Hematopoietic multipotent progenitor cell treated with erythropoietin and hydrocortisone succinate and interleukin-3 and kit ligand, for 6 days (in vitro differentiated cells): ENCODE data around the gene PODNL1.

ENCODE experiments used
- DNase-seq: peaks from one replicate; pipeline ENCODE4 v3.0.0-alpha.2; 2015

The PODNL1 gene

DNA sequence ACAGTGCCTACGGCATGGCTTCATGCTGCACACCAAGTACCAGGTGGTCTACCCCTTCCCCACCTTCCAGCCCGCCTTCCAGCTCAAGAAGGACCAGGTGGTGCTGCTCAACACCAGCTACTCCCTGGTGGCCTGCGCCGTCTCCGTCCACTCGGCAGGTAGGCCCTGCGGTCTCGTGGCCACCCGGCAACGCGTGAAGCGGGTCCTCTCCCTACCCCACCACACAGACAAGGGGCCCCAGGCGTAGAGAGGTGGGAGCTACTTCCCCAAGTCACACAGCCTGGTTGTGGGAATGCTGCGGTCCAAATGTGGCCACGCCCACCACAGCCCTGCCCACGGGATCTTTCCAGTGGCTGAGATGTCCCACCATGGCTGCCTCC, 18.1 kb upstream of the PODNL1 start:
- no peak for DNase-seq

DNA sequence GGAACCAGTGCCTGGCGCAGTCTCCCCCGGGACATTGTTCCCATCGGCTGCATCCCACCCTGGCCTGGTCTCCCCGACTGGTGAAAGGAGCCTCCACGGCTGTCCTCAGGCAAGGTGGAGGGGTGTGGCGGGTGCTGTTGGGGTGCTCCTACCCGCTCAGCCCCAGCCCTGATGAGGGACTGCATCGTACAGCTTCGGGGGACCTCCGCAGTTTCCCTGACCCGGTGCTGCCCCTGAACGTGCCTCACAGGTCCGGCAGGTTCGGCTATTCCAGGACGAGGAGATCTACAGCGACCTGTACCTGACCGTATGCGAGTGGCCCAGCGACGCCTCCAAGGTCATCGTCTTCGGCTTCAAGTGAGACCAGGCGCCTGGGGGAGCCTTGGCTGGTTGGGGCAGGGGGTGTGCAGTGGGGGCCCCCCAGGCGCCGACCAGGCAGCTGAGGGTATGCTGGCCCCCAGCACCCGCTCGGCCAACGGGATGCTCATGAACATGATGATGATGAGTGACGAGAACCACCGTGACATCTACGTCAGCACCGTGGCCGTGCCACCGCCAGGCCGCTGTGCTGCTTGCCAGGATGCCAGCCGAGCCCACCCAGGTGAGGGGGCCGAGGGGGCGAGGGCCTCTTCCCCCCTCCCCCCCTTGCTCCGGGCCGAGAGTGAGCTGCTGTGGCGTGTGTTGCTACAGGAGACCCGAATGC, 17.6 kb upstream of the PODNL1 start:
- no peak for DNase-seq

DNA sequence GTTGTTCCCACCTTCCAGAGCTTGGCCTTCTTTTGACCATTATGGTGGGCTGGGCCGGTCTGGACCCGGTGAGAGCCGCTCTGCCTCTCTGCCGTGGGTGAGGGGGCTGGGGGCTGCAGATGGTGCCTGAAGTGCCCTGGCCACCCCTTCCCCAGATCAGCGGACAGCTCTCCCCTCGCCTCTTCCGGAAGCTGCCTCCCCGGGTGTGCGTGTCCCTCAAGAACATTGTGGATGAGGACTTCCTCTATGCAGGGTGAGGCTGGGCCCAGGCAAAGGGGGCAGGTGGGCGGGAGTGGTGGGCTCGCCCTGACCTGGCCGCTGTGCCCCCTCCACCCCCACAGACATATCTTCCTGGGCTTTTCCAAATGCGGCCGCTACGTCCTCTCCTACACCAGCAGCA, 16.0 kb upstream of the PODNL1 start:
- DNase-seq = no peak

DNA sequence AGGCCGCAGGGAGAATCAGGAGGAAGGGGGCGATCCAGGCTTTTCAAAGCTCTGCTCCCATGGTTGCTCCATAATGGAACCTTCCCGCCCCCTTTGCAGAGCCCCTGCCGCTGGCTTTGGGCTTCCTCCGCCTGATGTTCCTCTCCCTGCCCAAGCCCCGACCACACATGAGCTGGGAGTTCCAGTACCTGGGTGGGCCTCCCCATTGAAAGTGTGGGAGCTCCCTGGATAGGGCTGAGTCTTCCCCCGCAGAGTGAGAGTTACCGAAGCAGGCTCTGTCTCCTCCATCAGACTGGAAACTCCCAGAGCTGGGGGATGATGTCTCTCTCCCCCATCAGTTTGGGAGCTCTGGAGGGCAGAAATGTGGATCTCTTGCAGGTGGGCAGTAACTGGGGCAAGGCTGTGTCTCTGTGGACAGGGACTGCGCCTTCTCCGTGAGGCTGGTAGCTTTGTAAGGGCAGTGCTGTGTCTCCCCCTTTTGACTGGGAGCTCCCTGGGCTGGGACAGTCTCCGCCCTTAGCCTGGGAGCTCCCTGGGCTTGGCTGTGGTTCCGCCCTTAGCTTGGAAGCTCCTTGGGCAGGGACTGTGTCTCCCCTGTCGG, 14.8 kb upstream of the PODNL1 start:
- DNase-seq = peak; percentile 82

DNA sequence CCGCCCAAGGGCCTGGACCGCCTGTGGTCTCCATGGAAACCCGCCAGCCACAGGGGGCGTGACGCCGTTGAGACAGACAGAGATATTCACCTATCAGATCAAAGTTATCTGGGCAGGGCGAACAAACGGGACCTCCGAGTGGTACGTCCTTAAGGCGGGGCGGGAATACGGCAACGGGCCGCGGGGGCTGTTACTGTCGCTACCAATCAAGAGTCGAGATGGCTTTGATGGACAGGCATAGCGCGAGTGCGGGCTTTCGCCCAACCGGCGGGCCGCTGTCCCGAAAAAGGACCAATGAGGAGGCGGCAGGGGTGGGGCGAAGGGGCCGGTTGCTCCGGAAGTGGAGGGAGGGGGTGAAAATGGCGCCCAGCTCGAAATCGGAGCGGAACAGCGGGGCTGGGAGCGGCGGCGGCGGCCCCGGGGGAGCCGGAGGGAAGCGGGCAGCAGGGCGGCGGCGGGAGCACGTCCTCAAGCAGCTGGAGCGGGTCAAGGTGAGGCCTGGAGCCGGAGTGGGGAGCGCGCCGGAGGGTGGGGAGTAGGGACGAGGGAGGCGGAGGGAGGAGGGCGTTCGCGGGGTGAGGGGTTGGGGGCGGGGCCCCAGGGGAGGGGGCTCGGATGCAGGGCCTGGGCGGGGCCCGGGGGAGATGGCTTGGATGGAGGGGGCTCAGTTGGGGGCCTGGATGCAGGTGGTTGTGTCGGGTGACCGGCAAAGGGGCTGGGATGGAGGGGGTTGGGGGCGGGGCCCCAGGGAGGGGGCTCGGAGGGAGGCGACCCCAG, 14.1 kb upstream of the PODNL1 start, which contains the start of gene DCAF15:
DCAF15 (plus strand) TSS at position 356 of the 777 bp plus-strand sequence; CDS start at position 360, 4 bp downstream.
- DNase-seq = peak; percentile 100

DNA sequence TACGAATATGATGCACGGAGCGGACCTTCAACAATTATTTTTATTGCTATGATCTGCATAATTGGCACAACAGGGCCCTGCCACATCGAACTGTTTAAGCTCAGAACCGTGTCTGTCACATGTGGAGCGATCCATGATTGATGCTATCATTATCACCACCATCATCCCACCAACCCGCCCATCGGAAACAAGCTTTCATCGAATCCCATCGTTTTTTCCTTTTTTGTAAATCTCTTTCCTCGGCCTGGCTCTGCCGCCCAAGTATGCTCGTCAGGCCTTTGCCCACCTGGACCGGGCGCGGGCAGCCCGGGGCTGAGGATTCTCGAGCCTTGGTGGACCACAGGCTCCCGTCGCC, 13.6 kb upstream of the PODNL1 start:
- DNase-seq = no peak

DNA sequence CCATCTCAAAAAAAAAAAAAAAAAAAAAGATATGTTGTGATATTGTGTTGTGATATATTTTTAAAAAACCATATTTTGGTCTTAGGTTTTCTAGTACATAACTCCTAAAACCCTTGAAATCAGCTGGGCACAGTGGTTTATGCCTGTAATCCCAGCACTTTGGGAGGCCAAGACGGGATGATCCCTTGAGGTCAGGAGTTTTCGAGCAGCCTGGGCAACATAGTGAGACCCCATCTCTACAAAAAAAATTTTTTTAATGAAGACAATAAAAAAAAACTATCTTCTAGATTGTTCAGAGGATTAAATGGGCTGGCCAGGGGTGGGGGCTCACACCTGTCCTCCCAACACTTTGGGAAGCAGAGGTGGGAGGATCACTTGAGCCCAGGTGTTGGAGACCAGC, 12.8 kb upstream of the PODNL1 start:
- no peak for DNase-seq

DNA sequence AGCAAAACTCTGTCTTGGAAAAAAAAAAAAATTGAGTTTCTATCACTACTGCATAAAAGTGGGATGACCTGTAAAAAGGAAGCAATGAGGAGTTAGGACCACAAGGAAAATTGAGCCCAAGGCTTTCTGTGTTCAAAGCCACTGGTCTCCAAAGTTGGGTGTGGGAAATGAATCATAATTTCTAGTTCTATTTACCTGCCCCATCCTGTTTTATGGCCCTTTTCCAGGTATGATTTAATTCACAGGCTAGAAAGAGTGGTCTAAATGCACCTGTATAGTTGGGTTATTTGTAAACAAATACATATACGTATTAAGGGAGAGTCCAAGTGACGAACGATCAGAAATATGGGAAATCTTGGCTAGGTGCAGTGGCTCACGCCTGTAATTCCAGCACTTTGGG, 8.2 kb upstream of the PODNL1 start:
- no peak for DNase-seq

DNA sequence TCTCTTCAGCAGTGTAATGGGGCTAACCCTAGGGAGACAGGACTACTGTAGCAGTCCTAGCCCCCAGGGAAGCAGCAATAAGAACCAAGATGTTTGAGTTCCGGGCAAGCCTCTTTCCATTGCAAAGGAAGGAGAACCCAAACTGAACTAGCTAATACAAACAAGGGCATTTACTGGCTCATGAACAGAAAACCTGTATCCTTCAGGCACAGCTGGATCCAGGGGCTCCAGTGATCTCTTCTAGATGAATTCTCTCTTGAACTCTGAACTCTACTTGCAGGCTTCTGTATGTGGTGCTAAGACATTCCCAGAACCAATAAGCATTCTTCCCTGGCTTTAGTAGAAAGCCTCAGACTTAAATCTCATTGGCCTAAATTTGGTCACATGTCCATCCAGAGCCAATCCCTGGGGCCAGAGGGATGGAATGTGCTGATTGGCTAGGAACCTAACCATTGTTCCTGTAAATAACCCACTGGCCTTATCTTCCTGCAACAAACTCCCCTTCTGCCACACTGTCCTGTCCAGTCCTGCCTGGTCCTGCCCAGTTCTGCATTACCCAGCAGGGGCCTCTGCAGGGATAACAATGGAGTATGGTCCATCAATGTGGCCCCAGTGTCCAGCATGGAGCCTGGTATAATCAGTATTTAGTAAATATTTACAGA, 3.9 kb upstream of the PODNL1 start:
- DNase-seq = peak; percentile 35

DNA sequence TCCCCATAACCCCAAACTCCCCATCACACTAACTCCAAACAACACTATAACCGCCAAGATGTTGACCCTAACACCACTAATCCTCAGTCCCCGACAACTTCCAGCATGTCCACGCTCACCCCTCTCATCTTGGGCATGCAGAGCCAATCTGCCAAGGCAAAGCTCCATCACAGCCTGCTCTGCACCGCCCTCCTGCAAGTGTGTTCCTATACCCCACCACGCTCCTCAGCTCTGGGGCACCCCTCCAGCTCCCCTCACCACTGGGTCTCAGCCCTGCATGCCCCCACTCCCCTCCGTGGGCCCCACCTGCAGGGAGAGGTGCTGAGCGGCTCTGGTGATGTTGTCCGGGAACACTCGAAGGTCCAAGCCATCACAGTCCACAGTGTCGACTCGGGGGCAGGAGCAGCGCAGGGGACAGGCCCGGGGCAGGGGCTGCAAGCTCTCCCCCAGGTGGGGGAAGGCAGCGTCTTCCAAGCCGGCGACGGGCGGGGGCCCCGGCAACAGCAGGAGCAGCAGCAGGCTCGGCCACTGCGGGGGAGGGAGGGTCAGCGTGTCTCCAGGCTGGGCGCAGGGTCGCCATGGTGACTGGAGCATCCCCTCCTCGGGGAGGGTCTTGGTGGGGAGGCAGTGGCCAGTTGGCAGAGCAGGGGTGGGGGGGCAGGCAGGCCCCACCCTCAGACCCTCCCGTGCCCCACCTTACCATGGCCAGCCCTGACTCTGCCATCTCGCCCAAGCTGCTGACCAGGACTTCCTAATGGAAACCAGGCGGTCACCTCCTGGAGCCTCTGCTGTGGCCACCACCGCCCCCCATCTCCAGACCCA, 527 bp downstream of the PODNL1 start:
- DNase-seq = no peak

DNA sequence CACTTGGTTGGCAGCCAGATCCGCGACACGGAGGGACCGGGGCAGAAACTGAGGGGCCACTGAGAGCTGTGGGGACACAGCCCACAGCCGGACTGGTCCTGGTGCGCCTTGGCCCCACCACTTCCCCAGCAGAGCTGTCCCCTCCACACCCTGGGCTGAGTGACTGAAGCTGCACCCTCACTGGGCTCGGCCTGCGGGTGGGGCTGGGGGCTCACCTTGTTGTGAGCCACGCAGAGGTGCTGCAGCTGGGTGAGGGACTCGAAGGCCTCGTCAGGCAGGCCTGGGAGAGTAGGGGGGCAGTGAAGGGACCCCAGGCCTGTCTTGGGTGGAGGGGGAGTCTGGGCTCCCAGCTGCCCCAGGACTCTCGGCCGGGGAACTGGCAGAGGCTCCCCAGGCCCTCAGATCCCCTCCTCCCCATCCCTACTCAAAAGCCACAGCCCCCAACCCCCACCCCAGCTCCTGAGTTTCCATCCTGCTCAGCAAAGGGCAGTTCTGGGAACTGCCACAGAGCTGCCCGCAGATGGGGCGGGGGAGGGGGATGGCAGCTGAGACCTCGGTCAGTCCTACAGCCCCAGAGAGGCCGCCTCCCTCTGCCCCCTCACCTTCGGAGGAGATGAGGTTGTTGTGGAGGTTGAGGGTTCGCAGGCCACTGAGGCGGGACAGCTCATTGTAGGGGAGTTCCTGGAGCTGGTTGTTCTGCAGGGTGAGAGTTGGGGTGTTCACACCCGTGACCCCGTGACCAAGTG, 2.3 kb downstream of the PODNL1 start:
- no peak for DNase-seq

DNA sequence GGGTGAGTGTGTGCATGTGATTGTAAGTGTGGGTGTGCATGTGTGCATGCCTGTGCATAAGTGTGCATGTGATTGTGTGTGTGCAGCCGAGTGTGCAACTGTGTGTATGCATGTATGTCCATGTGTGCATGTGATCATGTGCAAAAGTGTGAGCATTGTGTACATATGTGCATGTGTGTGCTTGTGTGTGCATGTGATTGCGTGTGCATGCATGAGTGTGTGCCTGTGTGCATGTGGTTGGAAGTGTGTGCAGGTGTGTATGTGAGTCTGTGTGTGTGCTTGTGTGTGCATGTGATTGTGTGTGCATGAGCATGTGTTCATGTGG, 3.5 kb downstream of the PODNL1 start:
- DNase-seq = no peak

DNA sequence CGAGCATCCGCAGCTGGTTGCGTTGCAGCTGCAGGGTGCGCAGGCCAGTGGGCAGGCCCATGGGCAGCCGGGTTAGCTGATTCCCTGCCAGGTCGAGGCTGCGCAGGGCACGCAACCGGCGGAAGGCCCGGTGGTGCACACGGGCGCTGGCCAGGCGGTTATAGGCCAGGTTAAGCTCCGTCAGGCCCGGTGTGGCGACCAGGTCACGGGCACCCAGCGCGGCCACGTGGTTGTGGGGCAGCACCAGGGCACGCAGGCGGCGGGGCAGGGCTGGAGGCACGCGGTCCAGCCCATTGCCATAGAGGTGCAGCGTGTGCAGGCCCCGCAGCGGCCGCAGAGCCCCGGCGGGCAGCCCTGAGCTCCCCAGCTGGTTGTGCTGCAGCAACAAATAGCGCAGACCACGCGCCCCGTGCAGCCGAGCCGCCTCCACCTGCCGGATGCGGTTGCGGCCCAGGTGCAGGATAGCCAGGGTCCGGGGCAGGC, 5.3 kb downstream of the PODNL1 start:
- no peak for DNase-seq

DNA sequence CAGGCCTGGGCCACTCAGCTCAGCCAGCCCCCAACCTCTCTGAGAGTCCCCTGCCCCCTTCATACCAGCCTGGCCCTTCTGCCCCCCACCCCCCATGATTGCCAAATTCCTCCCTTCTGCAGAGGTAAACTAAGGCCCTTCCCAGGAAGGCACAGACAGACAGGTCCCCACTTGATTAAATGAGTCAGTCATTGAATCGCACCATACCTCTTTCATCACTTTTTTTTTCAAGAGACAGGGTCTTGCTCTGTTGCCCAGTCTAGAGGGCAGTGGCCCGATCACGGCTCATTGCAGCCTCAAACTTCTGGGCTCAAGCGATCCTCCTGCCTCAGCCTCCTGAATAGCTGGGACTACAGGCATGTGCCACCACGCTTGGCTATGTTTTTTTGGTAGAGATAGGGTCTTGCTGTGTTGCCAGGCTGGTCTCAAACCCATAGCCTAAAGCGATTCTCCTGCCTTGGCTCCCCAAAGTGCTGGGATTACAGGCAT, 6.0 kb downstream of the PODNL1 start:
- DNase-seq = no peak

DNA sequence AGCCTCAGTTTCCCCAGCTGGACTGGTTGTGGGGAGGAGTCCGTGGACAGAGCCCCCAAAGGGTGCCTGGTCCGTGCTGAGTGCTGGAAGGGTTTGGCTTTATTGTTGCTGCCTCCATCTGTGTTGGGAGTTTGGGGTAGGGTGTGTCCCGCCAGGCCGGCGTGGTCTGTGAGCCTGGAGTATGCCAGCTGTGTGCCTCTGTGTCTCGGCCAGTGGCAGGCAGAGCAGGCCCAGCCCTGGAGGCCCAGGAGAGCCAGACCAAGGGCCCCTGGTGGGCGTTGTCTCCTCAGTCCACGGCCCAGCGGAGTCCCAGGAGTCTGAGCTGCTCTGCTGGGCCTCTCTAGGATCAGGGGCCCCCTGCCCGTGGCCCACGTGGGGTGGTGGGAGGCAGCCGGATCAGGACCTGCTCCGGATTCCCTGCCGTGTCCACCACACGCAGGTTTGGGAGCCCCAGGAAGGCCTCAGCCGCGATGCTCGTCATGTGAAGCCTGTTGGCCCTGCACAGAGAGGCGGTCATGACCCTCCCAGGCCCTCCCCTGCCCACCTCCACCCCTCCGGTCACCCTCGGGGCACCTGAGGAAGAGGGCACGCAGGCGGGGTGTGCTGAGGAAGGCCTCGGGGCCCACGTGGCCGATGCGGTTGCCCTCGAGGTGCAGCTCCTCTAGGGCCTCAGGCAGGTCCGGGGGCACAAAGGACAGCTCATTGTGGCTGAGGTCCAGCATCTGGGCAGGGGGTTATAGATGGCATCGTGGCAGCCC, 6.6 kb downstream of the PODNL1 start:
- no peak for DNase-seq

DNA sequence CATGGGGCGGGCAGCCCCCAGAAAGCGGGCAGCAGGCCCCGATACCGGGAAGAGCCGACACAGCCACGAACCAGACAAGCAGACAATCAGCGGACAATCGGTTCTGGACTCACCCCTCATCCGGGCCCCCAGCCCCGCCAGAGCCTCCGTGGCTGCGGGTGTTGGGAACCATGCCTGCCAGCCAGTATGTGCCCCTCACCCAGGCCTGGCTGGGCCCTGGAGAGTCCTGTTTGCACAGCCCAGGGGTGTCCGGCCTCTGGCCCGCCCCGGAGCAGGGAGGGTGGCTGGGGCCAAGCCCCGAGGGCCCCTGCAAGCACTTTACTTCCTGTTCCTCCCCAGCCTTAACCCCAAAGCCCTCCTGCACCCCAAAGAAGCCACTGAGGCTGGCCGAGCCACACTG, 7.8 kb downstream of the PODNL1 start:
- no peak for DNase-seq

DNA sequence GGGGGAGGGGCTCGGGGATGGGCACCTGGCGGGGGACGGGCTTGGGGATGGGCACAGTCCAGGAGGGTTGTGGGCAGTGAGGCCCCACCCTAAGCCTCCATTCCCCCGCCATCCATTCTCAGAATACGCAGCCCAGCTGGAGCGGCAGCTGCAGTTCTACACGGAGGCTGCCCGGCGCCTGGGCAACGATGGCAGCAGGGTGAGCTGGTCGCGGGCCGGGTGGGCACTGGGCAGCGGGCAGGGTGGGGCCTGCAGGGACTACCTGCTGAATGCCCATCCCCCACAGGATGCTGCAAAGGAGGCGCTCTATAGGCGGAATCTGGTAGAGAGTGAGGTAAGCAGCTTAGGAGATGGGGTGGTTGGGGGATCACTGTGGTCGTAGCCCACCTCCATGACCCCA, 8.3 kb downstream of the PODNL1 start:
- no peak for DNase-seq

DNA sequence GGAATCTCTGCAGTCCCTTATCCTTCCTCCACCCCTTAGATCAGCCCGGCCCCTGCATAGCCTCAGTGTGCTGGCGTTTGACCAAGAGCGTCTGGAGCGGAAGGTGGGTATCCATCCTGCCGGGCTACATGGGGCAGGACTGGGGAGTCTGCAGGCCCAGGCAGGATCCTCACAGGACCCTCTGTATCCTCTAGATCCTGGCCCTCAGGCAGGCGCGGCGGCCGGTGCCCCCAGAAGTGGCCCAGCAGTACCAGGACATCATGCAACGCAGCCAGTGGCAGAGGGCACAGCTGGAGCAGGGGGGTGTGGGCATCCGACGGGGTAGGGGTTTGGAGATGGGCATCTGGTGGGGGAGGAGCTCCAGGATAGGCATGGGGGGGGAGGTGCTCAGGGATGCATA, 8.9 kb downstream of the PODNL1 start:
- DNase-seq = no peak

DNA sequence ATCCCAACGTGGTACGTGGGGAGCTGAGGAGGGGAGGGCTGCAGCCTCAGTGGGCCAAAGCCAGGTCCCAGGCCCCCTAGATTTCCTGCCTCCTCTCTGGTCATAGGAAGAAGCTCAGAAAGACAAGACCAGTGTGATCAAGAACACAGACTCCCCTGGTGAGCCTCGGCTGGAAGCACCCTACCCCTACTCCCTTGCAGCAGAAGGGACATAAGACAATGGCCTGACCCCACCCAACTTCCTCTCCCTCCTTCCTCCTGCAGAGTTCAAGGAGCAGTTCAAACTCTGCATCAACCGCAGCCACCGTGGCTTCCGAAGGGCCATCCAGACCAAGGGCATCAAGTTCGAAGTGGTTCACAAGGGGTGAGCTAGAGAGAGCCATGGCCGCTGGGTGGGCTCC, 11.5 kb downstream of the PODNL1 start:
- DNase-seq = no peak

DNA sequence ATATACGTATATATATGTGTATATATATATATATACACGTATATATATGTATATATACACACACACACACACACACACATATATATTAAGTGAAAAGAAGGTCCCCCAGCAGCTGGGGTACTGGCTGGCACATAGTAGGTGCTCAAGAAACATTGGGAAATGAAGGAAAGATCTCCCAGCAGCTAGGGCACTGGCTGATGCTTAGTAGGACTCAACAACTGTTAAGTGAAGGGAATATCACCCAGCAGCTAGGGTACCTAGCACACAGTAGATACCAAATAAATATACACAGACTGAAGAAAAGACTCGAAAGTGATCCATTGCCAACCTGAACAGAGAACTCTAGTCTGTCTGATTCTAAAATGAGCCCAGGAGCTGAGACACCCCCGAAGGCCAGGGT, 12.2 kb downstream of the PODNL1 start:
- DNase-seq = no peak
